ENCODE results near the gene SAMHD1. TPM values are rescaled to one million over a fixed set of nuclear protein-coding genes. Genes with fewer than 3 reads are reported as not detected.

Gene SAMHD1
- total and polyA plus RNA-seq, 9 of the 15 experiments (the other 6 are each of a cell fraction or from before 2014, with no cell fraction given) = 6.8 to 20.4 (median 14.8) TPM

GRCh38 chr20:36951198-36951978 is at the start of gene SAMHD1 (continued):
- TF ChIP-seq MXI1 (IDR thresholded peaks at IDR 0.05; ENCODE audit: low read depth, low read length) (no peak), NFE2 (IDR thresholded peaks at IDR 0.05; ENCODE audit: low read depth) (0 out of 2 replicates have a peak, but pooled peaks have one; percentile 1), TCF3 (CRISPR knock-in tag; IDR thresholded peaks at IDR 0.05) (no peak), ZBTB5 (IDR thresholded peaks at IDR 0.05) (no peak), HNRNPL (IDR thresholded peaks at IDR 0.05; ENCODE audit: low read depth, low read length) (no peak), NRF1 (conservative IDR thresholded peaks at IDR 0.05 in 1 of 2, IDR thresholded peaks at IDR 0.05 in 1 of 2) (peak; percentile 100), HIVEP1 (CRISPR knock-in tag; IDR thresholded peaks at IDR 0.05) (no peak), SMC3 (conservative IDR thresholded peaks at IDR 0.05; ENCODE audit: insufficient read depth, low read depth, low read length) (0 out of 2 replicates have a peak, but pooled peaks have one; percentile 6), L3MBTL2 (IDR thresholded peaks at IDR 0.05) (peak; percentile 74), FOS (IDR thresholded peaks at IDR 0.05; ENCODE audit: extremely low read depth, insufficient read length) (no peak), TFAP4 (CRISPR knock-in tag; IDR thresholded peaks at IDR 0.05; ENCODE audit: borderline replicate concordance) (peak; percentile 76; the same call in 1 of the 2 replicates), FIP1L1 (IDR thresholded peaks at IDR 0.05; ENCODE audit: low read depth, low read length, poor library complexity, severe bottlenecking) (peak; percentile 66), GABPB1 (CRISPR knock-in tag; IDR thresholded peaks at IDR 0.05) (peak; percentile 38; the same call in 1 of the 2 replicates), RBBP5 (IDR thresholded peaks at IDR 0.05; ENCODE audit: borderline replicate concordance, insufficient read depth, low read length, poor library complexity, severe bottlenecking) (peak; percentile 68), NR2C2 (CRISPR knock-in tag; IDR thresholded peaks at IDR 0.05) (no peak), NR2C2 (tag; IDR thresholded peaks at IDR 0.05) (no peak), POLR2AphosphoS5 (IDR thresholded peaks at IDR 0.05; ENCODE audit: control insufficient read depth, insufficient read depth, low read depth, low read length) (peak; percentile 18), POU5F1 (IDR thresholded peaks at IDR 0.05; ENCODE audit: borderline replicate concordance, low read depth, low read length, partially characterized antibody) (peak; percentile 87)
- TF ChIP-seq, protein P1, sequence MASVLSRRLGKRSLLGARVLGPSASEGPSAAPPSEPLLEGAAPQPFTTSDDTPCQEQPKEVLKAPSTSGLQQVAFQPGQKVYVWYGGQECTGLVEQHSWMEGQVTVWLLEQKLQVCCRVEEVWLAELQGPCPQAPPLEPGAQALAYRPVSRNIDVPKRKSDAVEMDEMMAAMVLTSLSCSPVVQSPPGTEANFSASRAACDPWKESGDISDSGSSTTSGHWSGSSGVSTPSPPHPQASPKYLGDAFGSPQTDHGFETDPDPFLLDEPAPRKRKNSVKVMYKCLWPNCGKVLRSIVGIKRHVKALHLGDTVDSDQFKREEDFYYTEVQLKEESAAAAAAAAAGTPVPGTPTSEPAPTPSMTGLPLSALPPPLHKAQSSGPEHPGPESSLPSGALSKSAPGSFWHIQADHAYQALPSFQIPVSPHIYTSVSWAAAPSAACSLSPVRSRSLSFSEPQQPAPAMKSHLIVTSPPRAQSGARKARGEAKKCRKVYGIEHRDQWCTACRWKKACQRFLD (CRISPR knock-in tag; IDR thresholded peaks at IDR 0.05) = no peak
- TF ChIP-seq, protein P2, sequence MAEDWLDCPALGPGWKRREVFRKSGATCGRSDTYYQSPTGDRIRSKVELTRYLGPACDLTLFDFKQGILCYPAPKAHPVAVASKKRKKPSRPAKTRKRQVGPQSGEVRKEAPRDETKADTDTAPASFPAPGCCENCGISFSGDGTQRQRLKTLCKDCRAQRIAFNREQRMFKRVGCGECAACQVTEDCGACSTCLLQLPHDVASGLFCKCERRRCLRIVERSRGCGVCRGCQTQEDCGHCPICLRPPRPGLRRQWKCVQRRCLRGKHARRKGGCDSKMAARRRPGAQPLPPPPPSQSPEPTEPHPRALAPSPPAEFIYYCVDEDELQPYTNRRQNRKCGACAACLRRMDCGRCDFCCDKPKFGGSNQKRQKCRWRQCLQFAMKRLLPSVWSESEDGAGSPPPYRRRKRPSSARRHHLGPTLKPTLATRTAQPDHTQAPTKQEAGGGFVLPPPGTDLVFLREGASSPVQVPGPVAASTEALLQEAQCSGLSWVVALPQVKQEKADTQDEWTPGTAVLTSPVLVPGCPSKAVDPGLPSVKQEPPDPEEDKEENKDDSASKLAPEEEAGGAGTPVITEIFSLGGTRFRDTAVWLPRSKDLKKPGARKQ (CRISPR knock-in tag; IDR thresholded peaks at IDR 0.05) = no peak
- TF ChIP-seq, protein P3, sequence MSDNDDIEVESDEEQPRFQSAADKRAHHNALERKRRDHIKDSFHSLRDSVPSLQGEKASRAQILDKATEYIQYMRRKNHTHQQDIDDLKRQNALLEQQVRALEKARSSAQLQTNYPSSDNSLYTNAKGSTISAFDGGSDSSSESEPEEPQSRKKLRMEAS (CRISPR knock-in tag; IDR thresholded peaks at IDR 0.05) = peak; percentile 41

Measured in K562 (cell line).